Osteoblast (primary cell): Measurements from ENCODE around the gene ZMPSTE24. TPM values are rescaled to one million over a fixed set of nuclear protein-coding genes. Genes with fewer than 3 reads are reported as not detected.

Experiments used
- DNase-seq: peaks from one replicate; pipeline ENCODE4 v3.0.0; 2011; ENCODE audit warnings: low spot score, mixed read lengths; ENCODE audit not compliant: insufficient read length; ENCODE audit errors: missing footprints
- H2AFZ ChIP-seq: 2 replicates; pipeline ENCODE4 v1.6.0; 2011; ENCODE audit warnings: mild to moderate bottlenecking, low read length
- H3K27ac ChIP-seq: 2 replicates; pipeline ENCODE4 v1.5.1; 2011; ENCODE audit warnings: mild to moderate bottlenecking, low read depth, low read length, moderate library complexity
- H3K27me3 ChIP-seq: 2 replicates; pipeline ENCODE4 v1.6.0; 2012; ENCODE audit warnings: mild to moderate bottlenecking, control low read depth, inconsistent platforms, low read length, moderate library complexity; ENCODE audit not compliant: insufficient read depth
- H3K36me3 ChIP-seq: 2 replicates; pipeline ENCODE4 v1.5.1; 2011; ENCODE audit warnings: mild to moderate bottlenecking, low read length, control low read depth, moderate library complexity; ENCODE audit not compliant: insufficient read depth
- H3K4me1 ChIP-seq: 2 replicates; pipeline ENCODE4 v1.5.1; 2011; ENCODE audit warnings: mild to moderate bottlenecking, low read length, control low read depth, moderate library complexity; ENCODE audit not compliant: insufficient read depth
- H3K4me2 ChIP-seq: 2 replicates; pipeline ENCODE4 v1.6.0; 2011; ENCODE audit warnings: mild to moderate bottlenecking, low read length; ENCODE audit not compliant: insufficient read depth
- H3K4me3 ChIP-seq: fragments of 200-600 bp; sonication (generic); 3 replicates; pipeline ENCODE4 v1.5.1; 2012; ENCODE audit warnings: mild to moderate bottlenecking, low read length, inconsistent platforms; ENCODE audit not compliant: insufficient read depth
- H3K79me2 ChIP-seq: 2 replicates; pipeline ENCODE4 v1.6.0; 2012; ENCODE audit warnings: mild to moderate bottlenecking, low read length, control low read depth, inconsistent platforms; ENCODE audit not compliant: insufficient read depth
- H3K9me3 ChIP-seq: 2 replicates; pipeline ENCODE4 v1.5.1; 2011; ENCODE audit warnings: low read depth, low read length, control low read depth
- H4K20me1 ChIP-seq: 2 replicates; pipeline ENCODE4 v1.6.0; 2012; ENCODE audit warnings: mild to moderate bottlenecking, low read length, control low read depth; ENCODE audit not compliant: insufficient read depth
- total RNA-seq: library from RNA; depleted of rRNA; stranded (reverse); fragments of >200 nt; gene quantifications from 2 replicates; pipeline ENCODE4 v1.2.3, GENCODE V29; 2012
- TF ChIP-seq, protein P1 (sequence below): IDR thresholded peaks from 2 replicates; pipeline ENCODE4 v1.5.1; 2011; ENCODE audit warnings: mild to moderate bottlenecking, low read depth, low read length, moderate library complexity; ENCODE audit errors: extremely low read depth

ZMPSTE24 gene
- total RNA-seq, 1 donor = 72.4 TPM

GRCh38 chr1:40311692-40312091 is 53.7 kb downstream of the ZMPSTE24 start:
- Histone ChIP-seq H2AFZ (no peak overlapping the region), H4K20me1 (no peaks in the 10 kb centered on the region), H3K4me1 (peaks cover 17% of the 10 kb centered on the region), H3K36me3 (no peaks in the 10 kb centered on the region), H3K79me2 (no peaks in the 10 kb centered on the region), H3K4me3 (no peak overlapping the region), H3K27ac (no peak overlapping the region), H3K27me3 (peaks cover 13% of the 10 kb centered on the region), H3K4me2 (no peak overlapping the region), H3K9me3 (no peaks in the 10 kb centered on the region)
- peak; percentile 68 for DNase-seq
- TF ChIP-seq, protein P1, sequence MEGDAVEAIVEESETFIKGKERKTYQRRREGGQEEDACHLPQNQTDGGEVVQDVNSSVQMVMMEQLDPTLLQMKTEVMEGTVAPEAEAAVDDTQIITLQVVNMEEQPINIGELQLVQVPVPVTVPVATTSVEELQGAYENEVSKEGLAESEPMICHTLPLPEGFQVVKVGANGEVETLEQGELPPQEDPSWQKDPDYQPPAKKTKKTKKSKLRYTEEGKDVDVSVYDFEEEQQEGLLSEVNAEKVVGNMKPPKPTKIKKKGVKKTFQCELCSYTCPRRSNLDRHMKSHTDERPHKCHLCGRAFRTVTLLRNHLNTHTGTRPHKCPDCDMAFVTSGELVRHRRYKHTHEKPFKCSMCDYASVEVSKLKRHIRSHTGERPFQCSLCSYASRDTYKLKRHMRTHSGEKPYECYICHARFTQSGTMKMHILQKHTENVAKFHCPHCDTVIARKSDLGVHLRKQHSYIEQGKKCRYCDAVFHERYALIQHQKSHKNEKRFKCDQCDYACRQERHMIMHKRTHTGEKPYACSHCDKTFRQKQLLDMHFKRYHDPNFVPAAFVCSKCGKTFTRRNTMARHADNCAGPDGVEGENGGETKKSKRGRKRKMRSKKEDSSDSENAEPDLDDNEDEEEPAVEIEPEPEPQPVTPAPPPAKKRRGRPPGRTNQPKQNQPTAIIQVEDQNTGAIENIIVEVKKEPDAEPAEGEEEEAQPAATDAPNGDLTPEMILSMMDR = no peak

GRCh38 chr1:40312238-40313205 is 54.5 kb downstream of the ZMPSTE24 start:
- Histone ChIP-seq H3K27me3 (peaks cover 21% of the 10 kb centered on the region), H3K36me3 (no peaks in the 10 kb centered on the region), H2AFZ (no peak overlapping the region), H3K4me3 (no peak overlapping the region), H3K4me2 (no peak overlapping the region), H3K27ac (no peak overlapping the region), H3K9me3 (no peaks in the 10 kb centered on the region), H4K20me1 (no peaks in the 10 kb centered on the region), H3K79me2 (no peaks in the 10 kb centered on the region), H3K4me1 (peaks cover 17% of the 10 kb centered on the region)
- peak; percentile 60 for DNase-seq
- TF ChIP-seq, protein P1 = no peak

- TF ChIP-seq, protein P1 = no peak
- Histone ChIP-seq H3K27me3 (peaks cover 25% of the 10 kb centered on the region), H3K4me2 (no peak overlapping the region), H3K27ac (no peak overlapping the region), H2AFZ (no peak overlapping the region), H3K79me2 (no peaks in the 10 kb centered on the region), H3K9me3 (no peaks in the 10 kb centered on the region), H3K36me3 (no peaks in the 10 kb centered on the region), H3K4me1 (peaks cover 17% of the 10 kb centered on the region), H3K4me3 (no peak overlapping the region), H4K20me1 (no peaks in the 10 kb centered on the region)
- DNase-seq = peak; percentile 71
These were observed 55.4 kb downstream of the ZMPSTE24 start for GRCh38 chr1:40313329-40313957.
